Measurements from ENCODE around the gene HJV.

DNA sequence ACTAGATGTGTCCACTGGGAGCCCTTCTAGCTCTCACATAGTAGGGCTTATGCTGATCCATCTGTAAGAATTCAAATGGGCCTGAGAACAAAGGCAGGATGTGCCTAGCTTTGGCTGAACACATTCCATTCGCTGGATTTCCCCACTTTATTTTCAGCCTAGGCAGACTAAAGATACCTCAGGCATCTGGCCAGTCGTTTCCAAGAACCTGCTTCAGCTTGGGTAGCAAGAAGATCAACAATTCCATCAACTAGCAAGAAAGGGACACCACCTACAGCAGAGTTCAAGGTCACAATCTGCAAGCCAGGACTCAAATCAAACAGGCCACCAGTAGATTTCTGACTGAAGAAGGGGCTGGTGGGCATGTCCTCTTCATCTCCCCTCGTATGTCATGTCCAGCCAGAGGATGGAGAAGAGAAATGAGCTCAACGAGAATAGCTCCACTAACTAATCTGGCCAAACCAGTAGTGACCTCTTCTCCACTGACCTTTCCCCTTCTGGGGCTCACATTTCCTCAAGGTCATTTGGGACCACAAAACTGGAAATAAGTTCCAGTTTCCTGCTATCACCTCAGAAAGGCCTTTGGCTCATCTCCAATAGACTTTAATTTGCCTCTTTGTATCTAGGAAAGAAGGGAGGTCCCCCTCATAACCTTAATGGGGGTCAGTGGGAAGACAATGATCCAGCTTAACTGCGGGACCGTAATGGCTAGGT is 39.4 kb downstream of the HJV start:
- TF ChIP-seq JUN (CRISPR knock-in tag; IDR thresholded peaks at IDR 0.05) (no peak), SUZ12 (IDR thresholded peaks at IDR 0.05; ENCODE audit: low read depth, low read length) (no peak)
- TF ChIP-seq, protein P1, sequence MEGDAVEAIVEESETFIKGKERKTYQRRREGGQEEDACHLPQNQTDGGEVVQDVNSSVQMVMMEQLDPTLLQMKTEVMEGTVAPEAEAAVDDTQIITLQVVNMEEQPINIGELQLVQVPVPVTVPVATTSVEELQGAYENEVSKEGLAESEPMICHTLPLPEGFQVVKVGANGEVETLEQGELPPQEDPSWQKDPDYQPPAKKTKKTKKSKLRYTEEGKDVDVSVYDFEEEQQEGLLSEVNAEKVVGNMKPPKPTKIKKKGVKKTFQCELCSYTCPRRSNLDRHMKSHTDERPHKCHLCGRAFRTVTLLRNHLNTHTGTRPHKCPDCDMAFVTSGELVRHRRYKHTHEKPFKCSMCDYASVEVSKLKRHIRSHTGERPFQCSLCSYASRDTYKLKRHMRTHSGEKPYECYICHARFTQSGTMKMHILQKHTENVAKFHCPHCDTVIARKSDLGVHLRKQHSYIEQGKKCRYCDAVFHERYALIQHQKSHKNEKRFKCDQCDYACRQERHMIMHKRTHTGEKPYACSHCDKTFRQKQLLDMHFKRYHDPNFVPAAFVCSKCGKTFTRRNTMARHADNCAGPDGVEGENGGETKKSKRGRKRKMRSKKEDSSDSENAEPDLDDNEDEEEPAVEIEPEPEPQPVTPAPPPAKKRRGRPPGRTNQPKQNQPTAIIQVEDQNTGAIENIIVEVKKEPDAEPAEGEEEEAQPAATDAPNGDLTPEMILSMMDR (CRISPR knock-in tag; IDR thresholded peaks at IDR 0.05): no peak
